BLaER1 (cell line): ENCODE measurements around the gene C10orf120.

Experiments used
- H3K27ac ChIP-seq: shearing (Covaris generic); formaldehyde crosslinking; 2 replicates; pipeline ENCODE4 v1.8.1; 2022
- H3K27me3 ChIP-seq: shearing (Covaris generic); formaldehyde crosslinking; 2 replicates; pipeline ENCODE4 v1.8.1; 2022
- H3K36me3 ChIP-seq: shearing (Covaris generic); formaldehyde crosslinking; 2 replicates; pipeline ENCODE4 v1.8.1; 2022
- H3K4me1 ChIP-seq: shearing (Covaris generic); formaldehyde crosslinking; 2 replicates; pipeline ENCODE4 v1.8.1; 2022
- H3K4me2 ChIP-seq: shearing (Covaris generic); formaldehyde crosslinking; 2 replicates; pipeline ENCODE4 v1.8.1; 2022
- H3K4me3 ChIP-seq: shearing (Covaris generic); formaldehyde crosslinking; 2 replicates; pipeline ENCODE4 v1.8.1; 2022
- H3K9ac ChIP-seq: shearing (Covaris generic); formaldehyde crosslinking; 2 replicates; pipeline ENCODE4 v1.8.1; 2022
- H3K9me3 ChIP-seq: shearing (Covaris generic); formaldehyde crosslinking; 2 replicates; pipeline ENCODE4 v1.8.1; 2022
- H4K20me1 ChIP-seq: shearing (Covaris generic); formaldehyde crosslinking; 2 replicates; pipeline ENCODE4 v1.8.1; 2022
- Cebpa-rat ChIP-seq: shearing (Covaris generic); IDR thresholded peaks from 2 replicates; pipeline ENCODE4 v1.8.1; 2022

The C10orf120 gene

GRCh38 chr10:122665329-122665860 is 34.3 kb downstream of the C10orf120 start:
- no peaks in the 10 kb centered on the region for H3K4me1 ChIP-seq
- no peak overlapping the region for H3K27ac ChIP-seq
- H3K9me3 ChIP-seq, result no peaks in the 10 kb centered on the region
- no peak overlapping the region for H3K4me2 ChIP-seq
- no peak for TF ChIP-seq Cebpa-rat
- H3K27me3 ChIP-seq, result no peaks in the 10 kb centered on the region
- H3K4me3 ChIP-seq, result no peak overlapping the region
- no peaks in the 10 kb centered on the region for H3K36me3 ChIP-seq
- H4K20me1 ChIP-seq, result no peaks in the 10 kb centered on the region
- H3K9ac ChIP-seq, result no peak overlapping the region

- Histone ChIP-seq H3K4me2 (no peak overlapping the region), H3K27ac (no peak overlapping the region), H3K4me1 (no peaks in the 10 kb centered on the region), H3K9ac (no peak overlapping the region), H3K9me3 (no peaks in the 10 kb centered on the region), H3K27me3 (no peaks in the 10 kb centered on the region), H3K36me3 (no peaks in the 10 kb centered on the region), H3K4me3 (no peak overlapping the region), H4K20me1 (no peaks in the 10 kb centered on the region)
- TF ChIP-seq Cebpa-rat, result no peak
Observed at GRCh38 chr10:122664501-122664900, 35.1 kb downstream of the C10orf120 start.

- no peak overlapping the region for H3K9ac ChIP-seq
- H3K27me3 ChIP-seq, result no peaks in the 10 kb centered on the region
- no peaks in the 10 kb centered on the region for H3K9me3 ChIP-seq
- H3K4me2 ChIP-seq, result no peak overlapping the region
- no peaks in the 10 kb centered on the region for H3K4me1 ChIP-seq
- no peak overlapping the region for H3K4me3 ChIP-seq
- H3K27ac ChIP-seq, result no peak overlapping the region
- H3K36me3 ChIP-seq, result no peaks in the 10 kb centered on the region
- TF ChIP-seq Cebpa-rat, result no peak
- no peaks in the 10 kb centered on the region for H4K20me1 ChIP-seq
Observed at GRCh38 chr10:122663516-122664130, 36.0 kb downstream of the C10orf120 start.

- no peaks in the 10 kb centered on the region for H3K36me3 ChIP-seq
- no peak for TF ChIP-seq Cebpa-rat
- no peak overlapping the region for H3K27ac ChIP-seq
- no peak overlapping the region for H3K9ac ChIP-seq
- no peaks in the 10 kb centered on the region for H3K27me3 ChIP-seq
- no peaks in the 10 kb centered on the region for H3K4me1 ChIP-seq
- H4K20me1 ChIP-seq, result no peaks in the 10 kb centered on the region
- H3K4me3 ChIP-seq, result no peak overlapping the region
- no peaks in the 10 kb centered on the region for H3K9me3 ChIP-seq
- no peak overlapping the region for H3K4me2 ChIP-seq
Observed at GRCh38 chr10:122662231-122662630, 37.4 kb downstream of the C10orf120 start.

GRCh38 chr10:122660696-122661095 is 39.0 kb downstream of the C10orf120 start:
- H3K36me3 ChIP-seq, result no peaks in the 10 kb centered on the region
- no peaks in the 10 kb centered on the region for H3K4me1 ChIP-seq
- H3K27me3 ChIP-seq, result no peaks in the 10 kb centered on the region
- no peak for TF ChIP-seq Cebpa-rat
- H4K20me1 ChIP-seq, result no peaks in the 10 kb centered on the region
- no peaks in the 10 kb centered on the region for H3K9me3 ChIP-seq
- no peak overlapping the region for H3K9ac ChIP-seq
- no peak overlapping the region for H3K4me2 ChIP-seq
- no peak overlapping the region for H3K4me3 ChIP-seq
- H3K27ac ChIP-seq, result no peak overlapping the region

- H3K27ac ChIP-seq, result no peak overlapping the region
- no peak overlapping the region for H3K4me3 ChIP-seq
- no peak for TF ChIP-seq Cebpa-rat
- H3K36me3 ChIP-seq, result no peaks in the 10 kb centered on the region
- no peaks in the 10 kb centered on the region for H3K9me3 ChIP-seq
- no peaks in the 10 kb centered on the region for H4K20me1 ChIP-seq
- no peak overlapping the region for H3K4me2 ChIP-seq
- H3K27me3 ChIP-seq, result no peaks in the 10 kb centered on the region
- H3K9ac ChIP-seq, result no peak overlapping the region
- H3K4me1 ChIP-seq, result no peaks in the 10 kb centered on the region
Observed at GRCh38 chr10:122659651-122660050, 40.0 kb downstream of the C10orf120 start.

GRCh38 chr10:122659126-122659525 is 40.5 kb downstream of the C10orf120 start:
- no peak overlapping the region for H3K4me2 ChIP-seq
- no peak overlapping the region for H3K27ac ChIP-seq
- no peak for TF ChIP-seq Cebpa-rat
- no peak overlapping the region for H3K4me3 ChIP-seq
- no peak overlapping the region for H3K9ac ChIP-seq
- no peaks in the 10 kb centered on the region for H3K9me3 ChIP-seq
- no peaks in the 10 kb centered on the region for H3K27me3 ChIP-seq
- H3K4me1 ChIP-seq, result no peaks in the 10 kb centered on the region
- no peaks in the 10 kb centered on the region for H3K36me3 ChIP-seq
- no peaks in the 10 kb centered on the region for H4K20me1 ChIP-seq

GRCh38 chr10:122658356-122659049 is 41.1 kb downstream of the C10orf120 start:
- H3K4me1 ChIP-seq, result no peaks in the 10 kb centered on the region
- no peaks in the 10 kb centered on the region for H3K9me3 ChIP-seq
- no peak overlapping the region for H3K27ac ChIP-seq
- H3K4me3 ChIP-seq, result no peak overlapping the region
- no peak overlapping the region for H3K4me2 ChIP-seq
- no peaks in the 10 kb centered on the region for H3K27me3 ChIP-seq
- H3K9ac ChIP-seq, result no peak overlapping the region
- H4K20me1 ChIP-seq, result no peaks in the 10 kb centered on the region
- H3K36me3 ChIP-seq, result no peaks in the 10 kb centered on the region
- no peak for TF ChIP-seq Cebpa-rat

GRCh38 chr10:122657729-122658128 is 41.9 kb downstream of the C10orf120 start:
- Histone ChIP-seq H3K27ac (no peak overlapping the region), H3K4me2 (no peak overlapping the region), H3K9ac (no peak overlapping the region), H3K4me3 (no peak overlapping the region), H4K20me1 (no peaks in the 10 kb centered on the region), H3K4me1 (no peaks in the 10 kb centered on the region), H3K27me3 (no peaks in the 10 kb centered on the region), H3K9me3 (no peaks in the 10 kb centered on the region), H3K36me3 (no peaks in the 10 kb centered on the region)
- no peak for TF ChIP-seq Cebpa-rat

GRCh38 chr10:122657255-122657654 is 42.4 kb downstream of the C10orf120 start:
- Histone ChIP-seq H3K36me3 (no peaks in the 10 kb centered on the region), H3K4me1 (no peaks in the 10 kb centered on the region), H3K4me3 (no peak overlapping the region), H3K9me3 (no peaks in the 10 kb centered on the region), H3K27ac (no peak overlapping the region), H3K27me3 (no peaks in the 10 kb centered on the region), H3K4me2 (no peak overlapping the region), H4K20me1 (no peaks in the 10 kb centered on the region), H3K9ac (no peak overlapping the region)
- no peak for TF ChIP-seq Cebpa-rat
